Tibial artery (tissue), 4 donors: ENCODE measurements around the gene EIF4A2.
"Not testable (repeated sequence)": the region's sequence is repeated elsewhere in the genome, so short reads cannot be mapped to it uniquely, and the experiment has no call there.

Source experiments
- DNase-seq, 2 donors: peaks; one replicate each; pipeline ENCODE4 v3.0.0-alpha.2; 2019
- H3K27ac ChIP-seq, 2 donors: fragments of 200-600 bp; sonication (generic) in 1 of 2; 1 replicate in 1 of 2; 2 replicates in 1 of 2; pipeline ENCODE4 v1.5.1; 2018 to 2019; ENCODE audit warnings: mild to moderate bottlenecking in 1 of 2
- H3K27me3 ChIP-seq, 2 donors: fragments of 200-600 bp; sonication (generic) in 1 of 2; one replicate each; pipeline versions ENCODE4 v1.5.1 to v1.6.0; 2016 to 2019
- H3K36me3 ChIP-seq, 3 donors: fragments of 200-600 bp; sonication (generic) in 2 of 3; one replicate each; pipeline ENCODE4 v1.5.1; 2016 to 2019; ENCODE audit warnings: mild to moderate bottlenecking in 2 of 3
- H3K4me1 ChIP-seq, 4 donors: fragments of 200-600 bp; sonication (generic) in 2 of 4; 1 replicate in 3 of 4; 2 replicates in 1 of 4; pipeline ENCODE4 v1.5.1; 2016 to 2019
- H3K4me3 ChIP-seq, 2 donors: fragments of 200-600 bp; sonication (generic) in 1 of 2; 1 replicate in 1 of 2; 2 replicates in 1 of 2; pipeline ENCODE4 v1.5.1; 2018 to 2019; ENCODE audit warnings: mild to moderate bottlenecking in 2 of 2
- H3K9me3 ChIP-seq, 3 donors: fragments of 200-600 bp; sonication (generic) in 1 of 3; one replicate each; pipeline ENCODE4 v1.5.1; 2016 to 2019
- CTCF ChIP-seq, 2 experiments: fragments of 200-600 bp in 1 of 2; fragments of 450-650 bp in 1 of 2; IDR thresholded peaks; one replicate each; pipeline ENCODE4 v1.5.1; 2017 to 2019; ENCODE audit warnings: antibody characterized with exemption in 2 of 2, mild to moderate bottlenecking in 1 of 2, moderate library complexity in 1 of 2
- intact Hi-C: fragments of 100-400 bp; cut with DNase I; formaldehyde crosslinking; loops from one replicate; pipeline ENCODE4 v1.15.0; 2023; ENCODE audit warnings: low total_unique reads

Gene EIF4A2

GRCh38 chr3:186806089-186807055, 23.0 kb downstream of the EIF4A2 start, which contains the start of gene RFC4:
Gene RFC4 (minus strand): TSS chr3:186806482. CDS start chr3:186804713, 1,769 bp downstream.
- H3K27me3 ChIP-seq: no peaks in the 10 kb centered on the region
- TF ChIP-seq CTCF (IDR thresholded peaks at IDR 0.05): no peak
- intact Hi-C loops: no loop called here
- peaks cover 0 to 9% (median 0%) of the 10 kb centered on the region in 3 donors for H3K36me3 ChIP-seq
- H3K4me3 ChIP-seq: peak within 1 kb of the TSS; percentile 81 to 96
- peak; percentile 78 to 91 for DNase-seq
- H3K27ac ChIP-seq: peak within 1 kb of the TSS; percentile 87 to 88
- no peaks in the 10 kb centered on the region for H3K9me3 ChIP-seq
- peaks cover 0 to 16% (median 14%) of the 10 kb centered on the region in 4 donors for H3K4me1 ChIP-seq

- TF ChIP-seq CTCF (IDR thresholded peaks at IDR 0.05): no peak
- Histone ChIP-seq H3K27me3 (no peaks in the 10 kb centered on the region), H3K4me1 (peaks cover 0 to 16% (median 14%) of the 10 kb centered on the region in 4 donors), H3K4me3 (peak overlapping the region; percentile 81 to 96), H3K27ac (no peak overlapping the region), H3K36me3 (peaks cover 0 to 6% (median 0%) of the 10 kb centered on the region in 3 donors), H3K9me3 (no peaks in the 10 kb centered on the region)
- intact Hi-C loops: no loop called here
- no peak for DNase-seq
These were observed 23.9 kb downstream of the EIF4A2 start for GRCh38 chr3:186807231-186807630.

GRCh38 chr3:186810336-186810996, 27.1 kb downstream of the EIF4A2 start:
- peaks cover 0 to 8% of the 10 kb centered on the region in 2 donors for H3K27me3 ChIP-seq
- DNase-seq: no peak
- H3K27ac ChIP-seq: no peak overlapping the region
- intact Hi-C loops: no loop called here
- TF ChIP-seq CTCF (IDR thresholded peaks at IDR 0.05): no peak
- H3K4me1 ChIP-seq: peaks cover 0 to 11% (median 9%) of the 10 kb centered on the region in 4 donors
- H3K36me3 ChIP-seq: no peaks in the 10 kb centered on the region
- H3K4me3 ChIP-seq: no peak overlapping the region
- no peaks in the 10 kb centered on the region for H3K9me3 ChIP-seq

GRCh38 chr3:186811313-186811712, 27.9 kb downstream of the EIF4A2 start:
- H3K36me3 ChIP-seq, H3K27ac ChIP-seq, H3K27me3 ChIP-seq, H3K4me3 ChIP-seq, DNase-seq, H3K4me1 ChIP-seq, H3K9me3 ChIP-seq, intact Hi-C loops: not testable (repeated sequence)

- TF ChIP-seq CTCF (IDR thresholded peaks at IDR 0.05): no peak
- Histone ChIP-seq H3K27ac (no peak overlapping the region), H3K9me3 (no peaks in the 10 kb centered on the region), H3K27me3 (peaks cover 0 to 8% of the 10 kb centered on the region in 2 donors), H3K36me3 (no peaks in the 10 kb centered on the region), H3K4me1 (no peaks in the 10 kb centered on the region), H3K4me3 (no peak overlapping the region)
- no peak for DNase-seq
- intact Hi-C loops: no loop called here
These were observed 30.7 kb downstream of the EIF4A2 start for GRCh38 chr3:186814100-186814499.

GRCh38 chr3:186815435-186815834, 32.1 kb downstream of the EIF4A2 start:
- no peak overlapping the region for H3K4me3 ChIP-seq
- no peak overlapping the region for H3K27ac ChIP-seq
- intact Hi-C loops: no loop called here
- no peaks in the 10 kb centered on the region for H3K9me3 ChIP-seq
- TF ChIP-seq CTCF (IDR thresholded peaks at IDR 0.05): no peak
- H3K4me1 ChIP-seq: no peaks in the 10 kb centered on the region
- DNase-seq: no peak
- peaks cover 0 to 8% of the 10 kb centered on the region in 2 donors for H3K27me3 ChIP-seq
- no peaks in the 10 kb centered on the region for H3K36me3 ChIP-seq
